Neural cell (in vitro differentiated cells): Measurements from ENCODE around the gene MDM4. TPM values are rescaled to one million over a fixed set of nuclear protein-coding genes. Genes with fewer than 3 reads are reported as not detected.

Experiments used
- H2AFZ ChIP-seq: fragments of 200-600, 300-800 bp; sonication (generic), shearing (Covaris generic); 2 replicates; pipeline ENCODE4 v1.6.0; 2014; ENCODE audit warnings: low read depth, mild to moderate bottlenecking, antibody characterized with exemption, low read length, moderate library complexity
- H3F3A ChIP-seq: fragments of 200-600 bp; shearing (Covaris generic); 2 replicates; pipeline ENCODE4 v1.6.1; 2016; ENCODE audit warnings: mild to moderate bottlenecking, moderate library complexity, mixed read lengths, antibody characterized with exemption, low read length; ENCODE audit not compliant: insufficient read depth, poor library complexity, severe bottlenecking
- H3K27ac ChIP-seq: fragments of 200-600, 300-800 bp; sonication (generic), shearing (Covaris generic); 2 replicates; pipeline ENCODE4 v1.5.1; 2014; ENCODE audit warnings: mild to moderate bottlenecking, low read length, moderate library complexity
- H3K27me3 ChIP-seq: fragments of 300-800, 200-600 bp; sonication (generic), shearing (Covaris generic); 2 replicates; pipeline ENCODE4 v1.6.0; 2014; ENCODE audit warnings: mild to moderate bottlenecking, low read depth, low read length, moderate library complexity; ENCODE audit not compliant: insufficient read depth
- H3K36me3 ChIP-seq: fragments of 300-800, 200-600 bp; sonication (generic), shearing (Covaris generic); 2 replicates; pipeline ENCODE4 v1.5.1; 2014; ENCODE audit warnings: mild to moderate bottlenecking, antibody characterized with exemption, low read length, moderate library complexity; ENCODE audit not compliant: insufficient read depth
- H3K4me2 ChIP-seq: fragments of 300-800, 200-600 bp; sonication (generic), shearing (Covaris generic); 2 replicates; pipeline ENCODE4 v1.6.0; 2014; ENCODE audit warnings: mild to moderate bottlenecking, low read length
- H3K4me3 ChIP-seq: fragments of 300-800, 200-600 bp; sonication (generic), shearing (Covaris generic); 2 replicates; pipeline ENCODE4 v1.5.1; 2014; ENCODE audit warnings: mild to moderate bottlenecking, low read length, moderate library complexity
- H3K79me2 ChIP-seq: fragments of 200-600 bp; shearing (Covaris generic); replicated peaks from 2 replicates; pipeline ENCODE4 v1.6.0; 2014; ENCODE audit warnings: mild to moderate bottlenecking, low read length, moderate library complexity; ENCODE audit not compliant: insufficient read depth
- H3K9ac ChIP-seq: fragments of 300-800, 200-600 bp; sonication (generic), shearing (Covaris generic); 2 replicates; pipeline ENCODE4 v1.6.1; 2016; ENCODE audit warnings: mild to moderate bottlenecking, low read length, mixed read lengths
- H3K9me2 ChIP-seq: fragments of 200-600 bp; shearing (Covaris generic); 2 replicates; pipeline ENCODE4 v1.6.1; 2016; ENCODE audit warnings: mild to moderate bottlenecking, low read length, mixed read lengths; ENCODE audit not compliant: insufficient read depth
- H3K9me3 ChIP-seq: fragments of 200-600, 300-800 bp; sonication (generic), shearing (Covaris generic); 2 replicates; pipeline ENCODE4 v1.6.1; 2016; ENCODE audit warnings: mild to moderate bottlenecking, mixed run types, low read length, moderate library complexity, mixed read lengths
- H4K20me1 ChIP-seq: fragments of 200-600 bp; shearing (Covaris generic); 2 replicates; pipeline ENCODE4 v1.6.1; 2016; ENCODE audit warnings: mild to moderate bottlenecking, mixed run types; ENCODE audit not compliant: insufficient read depth
- EP300 ChIP-seq: fragments of 450-650 bp; conservative IDR thresholded peaks from 2 replicates; pipeline ENCODE4 v1.6.1; 2014; ENCODE audit warnings: antibody characterized with exemption, mild to moderate bottlenecking, moderate library complexity; ENCODE audit not compliant: poor library complexity, severe bottlenecking
- EZH2 ChIP-seq: fragments of 200-600, 300-800 bp; shearing (Covaris generic), sonication (generic); IDR thresholded peaks from 2 replicates; pipeline ENCODE4 v1.6.1; 2014; ENCODE audit warnings: antibody characterized with exemption, low read length, borderline replicate concordance, mild to moderate bottlenecking; ENCODE audit not compliant: insufficient read depth, poor library complexity, severe bottlenecking
- MXI1 ChIP-seq: fragments of 450-650 bp; conservative IDR thresholded peaks from 2 replicates; pipeline ENCODE4 v1.6.1; 2014; ENCODE audit warnings: antibody characterized with exemption, mild to moderate bottlenecking; ENCODE audit not compliant: poor library complexity, severe bottlenecking
- POLR2AphosphoS5 ChIP-seq: IDR thresholded peaks from 2 replicates; pipeline ENCODE4 v1.6.1; 2012
- RAD21 ChIP-seq: fragments of 450-650 bp; conservative IDR thresholded peaks from 2 replicates; pipeline ENCODE4 v1.6.1; 2014; ENCODE audit warnings: antibody characterized with exemption, mild to moderate bottlenecking, moderate library complexity
- SMC3 ChIP-seq: fragments of 450-650 bp; conservative IDR thresholded peaks from 2 replicates; pipeline ENCODE4 v1.6.1; 2014; ENCODE audit warnings: antibody characterized with exemption, mild to moderate bottlenecking, moderate library complexity; ENCODE audit not compliant: poor library complexity
- TAF1 ChIP-seq: IDR thresholded peaks from 2 replicates; pipeline ENCODE4 v1.6.1; 2012; ENCODE audit warnings: low read depth
- polyA plus RNA-seq: library from polyadenylated mRNA; depleted of rRNA; stranded (reverse); fragments of >200 nt; gene quantifications from 2 replicates; pipeline ENCODE4 v1.2.3, GENCODE V29; 2014
- TF ChIP-seq, protein P1 (sequence below): fragments of 450-650 bp; IDR thresholded peaks from 2 replicates; pipeline ENCODE4 v1.5.1; 2014; ENCODE audit warnings: antibody characterized with exemption, mild to moderate bottlenecking, moderate library complexity; ENCODE audit not compliant: poor library complexity, severe bottlenecking
- TF ChIP-seq, protein P2 (sequence below): IDR thresholded peaks from 2 replicates; pipeline ENCODE4 v1.6.1; 2012; ENCODE audit warnings: borderline replicate concordance

The MDM4 gene
- polyA plus RNA-seq, 1 donor from 2014 or later: 36.8 TPM

DNA sequence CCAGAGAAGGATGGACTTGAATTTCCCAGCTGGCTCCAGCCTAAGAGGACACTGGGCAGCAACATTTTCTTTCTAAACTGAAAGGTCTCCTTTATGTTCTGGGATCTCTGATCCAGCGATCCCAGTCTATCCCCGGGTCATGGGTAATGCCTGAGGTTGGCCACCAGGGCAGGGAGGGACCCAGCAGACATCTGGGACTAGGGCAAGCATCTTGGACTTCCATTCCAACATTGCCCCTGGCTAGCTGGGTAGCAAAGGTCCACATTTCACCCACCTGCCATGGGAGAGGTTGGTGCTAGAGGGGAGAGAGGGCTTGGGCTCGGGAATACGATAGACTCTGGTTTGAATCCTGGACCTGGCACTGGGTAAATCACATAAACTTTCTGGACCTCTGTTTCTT lies 84.8 kb downstream of the MDM4 start:
- no peak overlapping the region for H3K4me2 ChIP-seq
- no peaks in the 10 kb centered on the region for H3F3A ChIP-seq
- no peak overlapping the region for H3K4me3 ChIP-seq
- H3K27me3 ChIP-seq: no peaks in the 10 kb centered on the region
- H3K27ac ChIP-seq: no peak overlapping the region
- TF ChIP-seq POLR2AphosphoS5: no peak
- TF ChIP-seq SMC3: no peak
- TF ChIP-seq EP300: no peak
- no peak for TF ChIP-seq MXI1
- TF ChIP-seq, protein P1, sequence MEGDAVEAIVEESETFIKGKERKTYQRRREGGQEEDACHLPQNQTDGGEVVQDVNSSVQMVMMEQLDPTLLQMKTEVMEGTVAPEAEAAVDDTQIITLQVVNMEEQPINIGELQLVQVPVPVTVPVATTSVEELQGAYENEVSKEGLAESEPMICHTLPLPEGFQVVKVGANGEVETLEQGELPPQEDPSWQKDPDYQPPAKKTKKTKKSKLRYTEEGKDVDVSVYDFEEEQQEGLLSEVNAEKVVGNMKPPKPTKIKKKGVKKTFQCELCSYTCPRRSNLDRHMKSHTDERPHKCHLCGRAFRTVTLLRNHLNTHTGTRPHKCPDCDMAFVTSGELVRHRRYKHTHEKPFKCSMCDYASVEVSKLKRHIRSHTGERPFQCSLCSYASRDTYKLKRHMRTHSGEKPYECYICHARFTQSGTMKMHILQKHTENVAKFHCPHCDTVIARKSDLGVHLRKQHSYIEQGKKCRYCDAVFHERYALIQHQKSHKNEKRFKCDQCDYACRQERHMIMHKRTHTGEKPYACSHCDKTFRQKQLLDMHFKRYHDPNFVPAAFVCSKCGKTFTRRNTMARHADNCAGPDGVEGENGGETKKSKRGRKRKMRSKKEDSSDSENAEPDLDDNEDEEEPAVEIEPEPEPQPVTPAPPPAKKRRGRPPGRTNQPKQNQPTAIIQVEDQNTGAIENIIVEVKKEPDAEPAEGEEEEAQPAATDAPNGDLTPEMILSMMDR: no peak
- no peak for TF ChIP-seq TAF1
- TF ChIP-seq, protein P2, sequence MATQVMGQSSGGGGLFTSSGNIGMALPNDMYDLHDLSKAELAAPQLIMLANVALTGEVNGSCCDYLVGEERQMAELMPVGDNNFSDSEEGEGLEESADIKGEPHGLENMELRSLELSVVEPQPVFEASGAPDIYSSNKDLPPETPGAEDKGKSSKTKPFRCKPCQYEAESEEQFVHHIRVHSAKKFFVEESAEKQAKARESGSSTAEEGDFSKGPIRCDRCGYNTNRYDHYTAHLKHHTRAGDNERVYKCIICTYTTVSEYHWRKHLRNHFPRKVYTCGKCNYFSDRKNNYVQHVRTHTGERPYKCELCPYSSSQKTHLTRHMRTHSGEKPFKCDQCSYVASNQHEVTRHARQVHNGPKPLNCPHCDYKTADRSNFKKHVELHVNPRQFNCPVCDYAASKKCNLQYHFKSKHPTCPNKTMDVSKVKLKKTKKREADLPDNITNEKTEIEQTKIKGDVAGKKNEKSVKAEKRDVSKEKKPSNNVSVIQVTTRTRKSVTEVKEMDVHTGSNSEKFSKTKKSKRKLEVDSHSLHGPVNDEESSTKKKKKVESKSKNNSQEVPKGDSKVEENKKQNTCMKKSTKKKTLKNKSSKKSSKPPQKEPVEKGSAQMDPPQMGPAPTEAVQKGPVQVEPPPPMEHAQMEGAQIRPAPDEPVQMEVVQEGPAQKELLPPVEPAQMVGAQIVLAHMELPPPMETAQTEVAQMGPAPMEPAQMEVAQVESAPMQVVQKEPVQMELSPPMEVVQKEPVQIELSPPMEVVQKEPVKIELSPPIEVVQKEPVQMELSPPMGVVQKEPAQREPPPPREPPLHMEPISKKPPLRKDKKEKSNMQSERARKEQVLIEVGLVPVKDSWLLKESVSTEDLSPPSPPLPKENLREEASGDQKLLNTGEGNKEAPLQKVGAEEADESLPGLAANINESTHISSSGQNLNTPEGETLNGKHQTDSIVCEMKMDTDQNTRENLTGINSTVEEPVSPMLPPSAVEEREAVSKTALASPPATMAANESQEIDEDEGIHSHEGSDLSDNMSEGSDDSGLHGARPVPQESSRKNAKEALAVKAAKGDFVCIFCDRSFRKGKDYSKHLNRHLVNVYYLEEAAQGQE: no peak
- no peak for TF ChIP-seq EZH2
- no peak for TF ChIP-seq RAD21
- H3K79me2 ChIP-seq: no peaks in the 10 kb centered on the region
- no peak overlapping the region for H2AFZ ChIP-seq
- H3K9me2 ChIP-seq: no peaks in the 10 kb centered on the region
- H3K36me3 ChIP-seq: no peaks in the 10 kb centered on the region
- H3K9me3 ChIP-seq: no peaks in the 10 kb centered on the region
- no peak overlapping the region for H3K9ac ChIP-seq
- no peaks in the 10 kb centered on the region for H4K20me1 ChIP-seq

- no peaks in the 10 kb centered on the region for H3K79me2 ChIP-seq
- no peaks in the 10 kb centered on the region for H4K20me1 ChIP-seq
- no peak overlapping the region for H3K27ac ChIP-seq
- H3K9me3 ChIP-seq: no peaks in the 10 kb centered on the region
- H2AFZ ChIP-seq: no peak overlapping the region
- H3K27me3 ChIP-seq: no peaks in the 10 kb centered on the region
- H3K36me3 ChIP-seq: no peaks in the 10 kb centered on the region
- H3F3A ChIP-seq: no peaks in the 10 kb centered on the region
- H3K4me3 ChIP-seq: no peak overlapping the region
- no peak overlapping the region for H3K9ac ChIP-seq
- TF ChIP-seq, protein P2: no peak
- TF ChIP-seq TAF1 (no peak), SMC3 (no peak), RAD21 (no peak), POLR2AphosphoS5 (no peak), EP300 (no peak), EZH2 (no peak)
- TF ChIP-seq, protein P1: no peak
- H3K9me2 ChIP-seq: no peaks in the 10 kb centered on the region
- no peak overlapping the region for H3K4me2 ChIP-seq
These were observed 85.9 kb downstream of the MDM4 start for GRCh38 chr1:204602111-204602579.
